COR-L47 (cell line): ENCODE data around the gene ANKRD39.
"Not testable (repeated sequence)": the region's sequence is repeated elsewhere in the genome, so short reads cannot be mapped to it uniquely, and the experiment has no call there.

ENCODE experiments used
- DNase-seq: peaks from one replicate; lab custom pipeline; 2025; lab: John Stamatoyannopoulos, UW

ANKRD39 gene

DNA sequence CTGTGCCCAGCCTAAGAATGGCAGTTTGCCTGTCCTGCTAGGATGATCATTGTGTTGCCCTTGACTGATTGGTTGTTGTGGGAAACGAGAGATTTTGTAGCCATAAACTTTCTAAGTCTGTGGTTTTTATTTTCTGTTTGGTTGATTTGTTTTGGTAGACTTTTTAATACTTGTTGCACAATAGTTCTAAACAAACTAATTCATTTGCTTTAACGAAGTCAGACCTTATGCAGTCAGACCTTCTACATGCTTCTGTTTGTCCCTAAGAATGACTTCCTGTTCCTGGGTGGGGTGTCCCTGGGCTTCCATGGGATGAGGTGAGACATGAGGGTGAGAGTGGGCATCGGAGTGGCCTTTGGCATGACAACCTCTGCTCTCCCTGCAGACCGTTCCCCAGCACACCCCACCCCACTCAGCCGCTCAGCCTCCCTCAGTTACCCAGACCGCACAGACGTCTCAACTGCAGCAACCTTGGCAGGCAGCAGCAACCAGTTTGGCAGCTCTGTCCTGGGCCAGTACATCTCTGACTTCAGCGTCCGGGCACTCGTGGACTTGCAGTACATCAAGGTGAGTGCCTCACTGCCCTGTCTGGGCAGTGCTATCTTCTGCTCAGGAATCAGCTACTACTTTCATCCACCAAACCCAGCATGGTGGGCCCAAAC lies 49.5 kb downstream of the ANKRD39 start:
- no peak for DNase-seq

DNA sequence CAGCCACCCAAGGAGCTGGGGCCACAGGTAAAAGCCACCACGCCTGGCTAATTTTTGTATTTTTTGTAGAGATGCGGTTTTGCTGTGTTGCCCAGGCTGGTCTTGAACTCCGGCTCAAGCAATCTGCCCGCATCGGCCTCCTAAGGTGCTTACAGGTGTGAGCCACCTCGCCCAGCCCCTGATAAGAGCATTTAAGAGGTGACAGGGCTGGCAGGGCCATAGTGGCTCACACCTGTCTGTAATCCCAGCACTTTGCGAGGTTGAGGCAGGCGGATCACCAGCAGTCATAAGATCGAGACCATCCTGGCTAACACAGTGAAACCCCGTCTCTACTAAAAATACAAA lies 50.7 kb downstream of the ANKRD39 start:
- DNase-seq, result no peak

DNA sequence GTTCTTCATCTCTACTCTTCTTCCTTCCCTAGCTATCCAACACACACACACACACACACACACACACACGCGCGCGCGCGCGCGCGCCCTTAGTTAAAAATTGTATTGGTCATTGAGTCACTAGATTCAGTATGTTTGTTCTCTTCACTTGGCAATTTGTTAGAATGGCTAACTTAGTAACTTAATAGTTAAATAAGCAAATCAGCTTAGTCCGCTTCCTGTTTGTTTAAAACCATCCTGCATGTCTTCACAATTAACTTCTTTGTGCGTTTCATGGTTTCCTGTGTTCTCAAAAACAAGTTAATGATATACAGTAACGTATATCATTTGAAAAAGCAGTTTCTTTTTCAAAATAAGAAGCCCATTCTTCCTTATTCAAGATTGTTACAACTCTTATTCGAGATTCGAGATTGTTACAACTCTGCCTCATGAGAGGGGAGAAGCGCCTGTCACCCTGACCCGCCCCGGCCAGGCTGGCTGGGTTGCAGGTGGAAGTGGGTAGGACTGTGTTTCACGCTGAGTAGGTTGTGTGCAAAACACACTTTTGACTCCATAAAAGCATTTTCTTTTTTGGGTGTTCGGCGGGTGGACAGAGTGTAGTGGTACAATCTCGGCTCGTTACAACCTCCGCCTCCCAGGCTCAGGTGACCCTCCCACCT lies 51.2 kb downstream of the ANKRD39 start:
- DNase-seq, result no peak

DNA sequence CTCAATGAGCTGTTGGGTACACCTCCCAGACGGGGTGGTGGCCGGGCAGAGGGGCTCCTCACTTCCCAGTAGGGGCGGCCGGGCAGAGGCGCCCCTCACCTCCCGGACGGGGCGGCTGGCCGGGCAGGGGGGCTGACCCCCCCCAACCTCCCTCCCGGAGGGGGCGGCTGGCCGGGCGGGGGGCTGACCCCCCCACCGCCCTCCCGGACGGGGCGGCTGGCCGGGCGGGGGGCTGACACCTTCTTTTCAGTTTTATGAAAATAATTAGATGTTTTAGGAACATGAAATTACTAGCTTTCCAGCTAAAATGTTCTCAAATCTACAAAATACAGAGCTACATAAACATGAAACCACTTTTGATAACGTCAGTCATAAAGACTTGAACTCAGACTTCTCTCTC lies 51.9 kb downstream of the ANKRD39 start:
- DNase-seq, result not testable (repeated sequence)

DNA sequence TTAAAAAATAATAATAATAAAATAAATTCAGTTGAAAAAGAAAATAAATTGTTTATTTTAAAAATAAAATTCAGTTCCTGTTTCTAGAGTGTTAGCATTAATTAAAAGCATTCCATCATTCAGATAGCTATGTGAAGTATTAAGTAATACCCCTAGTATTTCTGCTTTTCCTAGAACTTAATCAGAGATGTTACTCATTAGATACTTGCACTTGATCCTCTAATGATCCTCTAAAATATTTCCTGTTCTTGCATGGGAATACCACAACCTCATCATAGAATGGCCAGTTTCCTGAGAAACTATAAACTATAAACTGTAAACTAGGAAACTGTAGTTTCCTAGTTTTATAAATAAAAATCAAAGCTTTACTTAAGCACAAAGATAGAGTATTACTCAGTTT lies 52.8 kb downstream of the ANKRD39 start:
- no peak for DNase-seq

DNA sequence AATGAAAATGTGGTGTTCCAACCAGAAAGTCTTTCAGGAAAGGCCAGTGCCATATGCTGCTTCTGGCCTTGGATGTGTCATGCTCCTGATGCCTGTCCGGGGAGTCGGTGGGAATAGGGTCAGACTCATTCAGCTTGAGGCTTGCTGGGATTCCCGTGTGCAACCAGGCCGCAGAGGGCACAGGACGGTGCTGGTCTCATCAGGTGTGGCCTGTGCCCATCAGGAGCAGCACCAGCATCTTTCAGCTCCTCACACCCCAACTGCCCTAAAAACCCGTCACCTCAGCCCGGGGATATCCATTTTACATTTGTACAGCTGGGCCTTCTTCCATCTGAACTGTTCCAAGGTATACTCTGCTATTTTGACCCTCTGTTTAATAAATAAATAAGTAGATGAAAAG lies 55.1 kb downstream of the ANKRD39 start:
- DNase-seq, result no peak

DNA sequence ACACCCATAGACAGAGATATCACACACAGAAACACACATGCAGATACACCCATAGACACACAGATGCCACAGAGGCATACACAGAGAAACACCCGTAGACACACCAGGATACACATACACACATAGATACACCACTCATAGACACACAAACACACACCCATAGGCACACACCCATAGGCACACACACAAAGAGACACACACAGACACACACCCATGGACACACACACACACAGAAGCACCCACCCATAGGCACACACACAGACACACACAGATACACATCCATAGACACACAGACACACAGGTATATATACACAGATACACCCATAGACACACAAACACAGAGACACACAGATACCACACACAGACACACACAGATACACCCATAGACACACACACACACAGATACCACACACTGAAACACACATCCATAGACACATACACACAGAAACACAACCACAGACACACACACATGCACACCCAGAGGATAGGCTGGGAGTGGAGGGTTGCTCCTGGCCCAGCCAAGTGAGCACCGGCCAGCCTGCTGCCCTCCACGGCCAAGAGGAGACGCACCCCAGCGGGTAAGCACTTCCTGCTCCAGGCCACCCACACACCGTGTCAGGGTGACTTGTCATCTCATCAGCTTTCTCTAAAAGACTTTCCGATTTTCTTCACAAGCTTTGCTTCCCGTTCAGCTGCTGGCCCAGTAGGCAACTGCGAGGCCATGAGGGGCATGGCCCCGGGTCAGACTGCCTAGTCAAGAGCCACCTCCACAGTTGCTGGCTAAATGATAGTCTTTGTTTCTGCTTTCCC lies 55.8 kb downstream of the ANKRD39 start:
- no peak for DNase-seq

DNA sequence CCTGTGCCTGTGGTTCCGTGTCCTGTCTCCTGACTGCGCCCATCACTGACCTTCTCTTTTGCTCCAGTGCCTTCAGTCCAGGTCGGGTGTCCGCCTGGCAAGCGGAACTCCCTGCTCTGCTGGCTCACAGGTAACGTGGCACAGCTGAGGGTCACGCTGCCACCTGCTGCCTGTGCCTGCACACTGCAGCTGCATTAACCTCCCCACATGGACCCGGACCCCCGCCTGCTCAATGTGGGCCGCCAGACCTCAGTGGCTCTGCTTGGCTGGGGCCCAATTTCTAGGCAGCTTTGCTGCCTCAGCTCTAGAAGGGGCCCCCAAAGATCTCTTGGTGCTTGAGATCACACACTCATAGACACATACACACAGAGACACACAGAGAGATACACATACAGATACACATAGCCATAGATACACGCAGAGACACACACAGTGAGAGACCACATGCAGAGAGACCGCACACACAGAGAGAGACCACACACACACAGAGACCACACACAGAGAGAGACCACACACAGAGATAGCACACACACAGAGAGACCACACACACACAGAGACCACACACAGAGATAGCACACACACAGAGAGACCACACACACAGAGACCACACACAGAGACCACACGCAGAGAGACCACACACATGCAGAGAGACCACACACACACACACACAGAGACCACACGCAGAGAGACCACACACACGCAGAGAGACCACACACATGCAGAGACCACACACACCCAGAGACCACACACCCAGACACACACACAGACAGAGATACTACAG lies 56.6 kb downstream of the ANKRD39 start:
- peak; percentile 27 for DNase-seq

DNA sequence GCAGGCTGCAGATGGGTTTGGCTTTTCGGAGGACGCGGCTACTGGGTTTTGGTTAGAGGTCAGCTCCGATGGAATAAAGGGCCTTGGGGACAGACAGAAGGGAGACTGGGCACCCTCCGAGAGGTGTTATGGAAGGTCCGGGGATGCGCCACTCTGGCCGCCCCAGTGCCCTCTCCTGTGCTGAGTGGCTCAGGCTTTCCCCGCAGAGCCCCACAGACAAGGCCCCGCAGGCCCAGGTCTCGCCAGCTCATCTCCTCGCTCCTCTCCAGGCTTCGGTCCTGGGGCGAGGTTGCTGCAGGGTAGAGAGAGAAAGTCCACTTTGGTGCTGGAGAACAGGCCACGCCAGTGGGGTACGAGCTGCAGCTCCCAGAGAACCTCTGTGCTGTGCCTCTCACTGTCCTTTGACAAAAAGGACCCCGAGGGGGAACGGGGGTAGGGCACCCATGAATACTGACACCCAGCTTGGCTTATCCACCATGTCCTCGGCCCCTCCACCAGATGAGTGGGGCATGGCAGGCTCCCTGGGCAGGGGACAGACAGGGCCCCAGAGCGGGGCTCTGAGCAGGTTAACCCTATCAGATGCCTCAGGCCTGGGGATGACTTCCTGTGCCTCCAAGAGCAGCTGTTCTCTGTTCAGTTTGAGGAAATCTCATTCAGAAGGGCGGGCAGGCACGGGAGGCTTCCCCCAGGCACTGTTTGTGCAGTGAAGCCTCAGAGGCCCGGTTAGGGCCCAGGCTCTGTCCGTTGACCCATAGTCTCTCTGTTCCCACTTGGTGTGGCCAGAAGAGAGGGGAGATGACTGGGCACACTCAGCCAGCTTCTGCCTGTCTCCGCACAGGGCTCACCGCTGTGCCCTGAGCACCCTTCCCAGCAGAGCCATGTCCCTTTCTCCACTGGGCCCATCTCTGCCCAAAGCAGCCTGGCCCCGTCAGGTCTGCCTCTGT lies 57.5 kb downstream of the ANKRD39 start:
- DNase-seq, result no peak

DNA sequence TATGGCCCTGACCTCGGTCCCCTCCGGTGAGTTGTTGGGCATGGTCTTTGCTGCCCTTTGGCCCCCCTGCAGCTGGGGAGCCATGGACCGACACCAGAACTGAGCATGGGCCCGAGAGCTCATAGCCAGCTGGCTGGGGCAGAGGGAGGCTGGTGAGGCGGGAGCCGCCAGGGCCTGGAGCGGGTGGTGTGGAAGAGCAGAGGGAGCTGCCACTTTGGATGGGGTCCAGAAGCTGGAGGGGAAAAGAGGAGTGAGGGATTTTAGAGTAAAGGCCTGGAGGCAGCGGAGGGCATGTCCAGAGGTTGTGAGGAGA lies 58.2 kb downstream of the ANKRD39 start:
- no peak for DNase-seq

DNA sequence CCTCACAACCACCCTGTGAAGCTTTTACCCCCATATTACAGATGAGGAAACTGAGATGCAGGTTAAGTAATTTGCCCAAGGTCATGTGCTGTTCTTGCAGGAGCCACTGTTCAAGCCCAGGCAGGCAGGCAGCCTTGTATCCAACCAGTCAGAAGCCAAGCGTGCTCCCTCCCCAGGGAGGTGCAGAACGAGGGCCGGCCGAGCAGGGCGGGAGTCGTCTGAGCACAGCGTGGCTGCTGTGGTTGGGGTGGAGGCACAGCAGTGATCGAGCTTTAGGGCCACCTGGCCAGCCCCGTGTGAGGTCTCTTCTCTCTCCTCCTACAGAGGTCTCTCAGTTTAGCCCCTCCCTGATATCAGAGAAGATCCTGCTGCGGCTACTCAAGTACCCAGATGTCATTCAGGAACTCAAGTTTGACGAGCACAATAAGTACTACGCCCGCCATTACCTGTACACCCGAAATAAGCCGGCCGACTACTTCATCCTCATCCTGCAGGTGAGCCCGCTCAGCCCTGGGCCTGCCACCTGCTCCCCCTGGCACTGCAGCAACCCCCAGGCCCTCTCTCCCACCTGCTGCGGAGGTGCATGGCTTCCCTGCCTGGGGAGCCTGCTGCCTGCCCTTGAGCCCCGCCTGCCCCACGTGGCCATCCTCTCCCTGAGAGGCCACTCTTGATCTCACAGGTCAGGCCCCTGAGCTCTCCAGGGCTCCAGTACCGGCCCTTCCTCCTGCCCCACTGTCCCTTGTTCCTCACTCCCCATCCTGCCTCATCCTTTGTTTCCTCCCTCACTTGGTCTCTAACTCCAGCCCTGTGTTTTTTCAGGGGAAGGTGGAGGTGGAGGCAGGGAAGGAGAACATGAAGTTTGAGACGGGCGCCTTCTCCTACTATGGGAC lies 58.8 kb downstream of the ANKRD39 start:
- DNase-seq, result no peak
